Kidney capillary endothelial cell (primary cell): ENCODE data around the gene RAB31.

Source experiments
- DNase-seq: peaks from one replicate; pipeline ENCODE4 v3.0.0-alpha.2; 2018; ENCODE audit warnings: low spot score

RAB31 gene

GRCh38 chr18:9737472-9738121 is 29.5 kb downstream of the RAB31 start:
- DNase-seq = no peak

- DNase-seq = no peak
Observed at GRCh38 chr18:9738266-9738969, 30.3 kb downstream of the RAB31 start.

- no peak for DNase-seq
Observed at GRCh38 chr18:9739516-9739915, 31.4 kb downstream of the RAB31 start.

GRCh38 chr18:9740071-9740470 is 32.0 kb downstream of the RAB31 start:
- DNase-seq = peak; percentile 60

GRCh38 chr18:9741406-9741792 is 33.3 kb downstream of the RAB31 start:
- DNase-seq = peak; percentile 74

GRCh38 chr18:9741793-9742523 is 33.9 kb downstream of the RAB31 start:
- peak; percentile 99 for DNase-seq

- peak; percentile 83 for DNase-seq
Observed at GRCh38 chr18:9742524-9743131, 34.5 kb downstream of the RAB31 start.

- peak; percentile 95 for DNase-seq
Observed at GRCh38 chr18:9743200-9744016, 35.3 kb downstream of the RAB31 start.

GRCh38 chr18:9746958-9747357 is 38.9 kb downstream of the RAB31 start:
- no peak for DNase-seq

- DNase-seq = no peak
Observed at GRCh38 chr18:9749611-9750010, 41.5 kb downstream of the RAB31 start.

GRCh38 chr18:9750112-9750511 is 42.0 kb downstream of the RAB31 start:
- no peak for DNase-seq

GRCh38 chr18:9750606-9751304 is 42.7 kb downstream of the RAB31 start:
- DNase-seq = no peak

- DNase-seq = no peak
Observed at GRCh38 chr18:9751371-9752031, 43.4 kb downstream of the RAB31 start.

GRCh38 chr18:9753846-9754245 is 45.7 kb downstream of the RAB31 start:
- DNase-seq = no peak

- no peak for DNase-seq
Observed at GRCh38 chr18:9755110-9755509, 47.0 kb downstream of the RAB31 start.

GRCh38 chr18:9755615-9756014 is 47.5 kb downstream of the RAB31 start:
- peak; percentile 81 for DNase-seq

GRCh38 chr18:9756271-9756932 is 48.3 kb downstream of the RAB31 start:
- DNase-seq = no peak

- DNase-seq = no peak
Observed at GRCh38 chr18:9756933-9757470, 48.9 kb downstream of the RAB31 start.

- DNase-seq = no peak
Observed at GRCh38 chr18:9757827-9758621, 49.9 kb downstream of the RAB31 start.
